ENCODE results near the gene MMRN1. TPM values are rescaled to one million over a fixed set of nuclear protein-coding genes. Genes with fewer than 3 reads are reported as not detected.

The MMRN1 gene
- total and polyA plus RNA-seq, 2 of the 8 experiments (the other 6 are each of a cell fraction or from before 2014, with no cell fraction given) = not detected

DNA sequence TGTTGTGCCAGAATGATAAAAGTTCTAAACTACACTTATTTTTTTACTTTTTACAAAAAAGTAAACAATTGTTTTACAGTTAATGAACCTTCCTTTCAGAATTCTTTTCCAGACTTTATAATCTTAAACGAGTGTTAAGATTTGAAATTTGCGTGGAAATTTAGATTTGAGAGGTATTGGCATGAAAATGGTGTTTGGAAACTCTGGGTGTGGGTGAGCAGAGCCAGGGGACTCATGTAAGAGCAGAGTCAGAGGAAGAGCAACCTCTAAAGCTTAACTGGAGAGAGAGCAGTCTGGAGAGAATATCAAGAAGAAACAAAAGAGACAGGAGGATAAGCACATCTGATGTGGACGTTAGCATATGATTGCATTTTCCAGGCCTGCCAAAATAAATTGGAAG lies 48.2 kb downstream of the MMRN1 start:
- H3K4me2 ChIP-seq (ENCODE audit: insufficient read depth in 1 of 2, low read depth in 2 of 2, low read length in 2 of 2) = no peak overlapping the region
- no peak overlapping the region for H4K91ac ChIP-seq (replicated peaks; ENCODE audit: insufficient read length, low read length)
- H2BK20ac ChIP-seq (ENCODE audit: low read length) = no peak overlapping the region
- no peak overlapping the region for H3K18ac ChIP-seq (ENCODE audit: extremely low read depth, low read length)
- no peaks in the 10 kb centered on the region for H3K9me3 ChIP-seq (ENCODE audit: insufficient read depth in 2 of 2, low read depth in 1 of 2, low read length in 1 of 2)
- no peaks in the 10 kb centered on the region for H3K79me2 ChIP-seq (ENCODE audit: control insufficient read depth in 1 of 2, insufficient read depth in 2 of 2, low read length in 2 of 2)
- 90 to 100% methylated on average over 2 to 3 of the region's 3 CpGs for WGBS, 2 experiments (ENCODE audit: extremely low coverage in 1 of 2, insufficient coverage in 1 of 2, insufficient read length in 1 of 2, insufficient replicate concordance in 2 of 2, low coverage in 1 of 2, low lambda C conversion rate in 2 of 2, missing lambda C conversion rate in 1 of 2)
- no peak overlapping the region for H3K14ac ChIP-seq (ENCODE audit: insufficient read length)
- H2AFZ ChIP-seq (ENCODE audit: low read length) = no peak overlapping the region
- ChIA-PET CTCF (ENCODE audit: partially characterized antibody) (interaction anchor here (0.5 kb wide), 1 partner anchor 297 kb away, joined by 3 read pairs; no protein-coding TSS in a partner anchor), POLR2A (ENCODE audit: partially characterized antibody) (no interaction called here)
- no peak for FAIRE-seq
- no peak overlapping the region for H2BK15ac ChIP-seq (ENCODE audit: low read length)
- no peaks in the 10 kb centered on the region for H3K36me3 ChIP-seq (ENCODE audit: control insufficient read depth in 2 of 4, insufficient read depth in 4 of 4, low read length in 3 of 4)
- no peaks in the 10 kb centered on the region for H4K20me1 ChIP-seq (replicated peaks in 1 of 2; ENCODE audit: control insufficient read depth in 1 of 2, insufficient read depth in 2 of 2, low read length in 2 of 2)
- no peak overlapping the region for H4K8ac ChIP-seq (ENCODE audit: extremely low read depth, insufficient read depth, low read length)
- no peak overlapping the region for H3K4ac ChIP-seq (replicated peaks; ENCODE audit: insufficient read length, low read depth, low read length)
- no peak overlapping the region for H2BK120ac ChIP-seq (replicated peaks; ENCODE audit: low read depth, low read length)
- no peaks in the 10 kb centered on the region for H3K4me1 ChIP-seq (replicated peaks in 1 of 4; ENCODE audit: control insufficient read depth in 3 of 4, insufficient read depth in 4 of 4, low read length in 3 of 4)
- TF ChIP-seq RBBP5 (IDR thresholded peaks at IDR 0.05; ENCODE audit: borderline replicate concordance, low read depth, low read length) (no peak), JUND (IDR thresholded peaks at IDR 0.05; ENCODE audit: low read length) (no peak), HDAC2 (IDR thresholded peaks at IDR 0.05; ENCODE audit: borderline replicate concordance in 1 of 2, low read depth in 2 of 2, low read length in 2 of 2) (no peak), TEAD4 (IDR thresholded peaks at IDR 0.05; ENCODE audit: low read depth, low read length) (no peak), SAP30 (IDR thresholded peaks at IDR 0.05; ENCODE audit: insufficient read depth, insufficient replicate concordance, low read length) (no peak), SIX5 (IDR thresholded peaks at IDR 0.05; ENCODE audit: low read depth, low read length) (no peak), GABPA (IDR thresholded peaks at IDR 0.05; ENCODE audit: borderline replicate concordance, insufficient read depth, low read length) (no peak)
- no peaks in the 10 kb centered on the region for H3K79me1 ChIP-seq (ENCODE audit: low read depth, low read length)
- H3K9ac ChIP-seq (replicated peaks in 1 of 4; ENCODE audit: extremely low read depth in 1 of 4, low read depth in 3 of 4, low read length in 3 of 4) = no peak overlapping the region; a peak in 1 of 7 replicates
- H4K5ac ChIP-seq (ENCODE audit: insufficient read length, low read depth, low read length) = no peak overlapping the region
- H3K23me2 ChIP-seq (ENCODE audit: low read depth, low read length) = peaks cover 2% of the 10 kb centered on the region; the same call in 1 of the 2 replicates
- H3K23ac ChIP-seq (ENCODE audit: insufficient read length) = no peak overlapping the region
- no peak overlapping the region for H3K4me3 ChIP-seq (ENCODE audit: extremely low read depth in 1 of 4, insufficient read depth in 2 of 4, low read depth in 3 of 4, low read length in 4 of 4)
- H2BK5ac ChIP-seq (ENCODE audit: low read depth, low read length) = no peak overlapping the region
- H3K56ac ChIP-seq (replicated peaks; ENCODE audit: insufficient read length, low read depth, low read length) = no peak overlapping the region
- DNase-seq (ENCODE audit: low read depth in 1 of 2, low spot score in 2 of 2) = no peak
- peaks cover 0 to 2% (median 0%) of the 10 kb centered on the region in 4 experiments; a peak in 1 of 7 replicates for H3K27me3 ChIP-seq (replicated peaks in 1 of 4; ENCODE audit: control insufficient read depth in 3 of 4, extremely low read depth in 1 of 4, insufficient read depth in 3 of 4, low read length in 3 of 4)
- H3K27ac ChIP-seq (ENCODE audit: low read depth, low read length) = no peak overlapping the region
- no peak overlapping the region for H2BK12ac ChIP-seq (ENCODE audit: low read depth, low read length)
- no peak overlapping the region for H2AK5ac ChIP-seq (ENCODE audit: low read depth, low read length)
